GM18951 (cell line): ENCODE measurements around the gene DAZL.

ENCODE experiments used
- POLR2A ChIP-seq: IDR thresholded peaks from 4 replicates; pipeline ENCODE4 v1.6.1; 2011; ENCODE audit warnings: mild to moderate bottlenecking; ENCODE audit not compliant: insufficient read length, insufficient read depth; ENCODE audit errors: extremely low read depth
- in situ Hi-C: fragments of 300-500 bp; cut with MboI; formaldehyde crosslinking; loops from one replicate; pipeline ENCODE4 v1.12.0; 2022; ENCODE audit warnings: low sequenced_read_pairs, mixed read lengths, inconsistent platforms; ENCODE audit not compliant: unreplicated experiment

DAZL gene

DNA sequence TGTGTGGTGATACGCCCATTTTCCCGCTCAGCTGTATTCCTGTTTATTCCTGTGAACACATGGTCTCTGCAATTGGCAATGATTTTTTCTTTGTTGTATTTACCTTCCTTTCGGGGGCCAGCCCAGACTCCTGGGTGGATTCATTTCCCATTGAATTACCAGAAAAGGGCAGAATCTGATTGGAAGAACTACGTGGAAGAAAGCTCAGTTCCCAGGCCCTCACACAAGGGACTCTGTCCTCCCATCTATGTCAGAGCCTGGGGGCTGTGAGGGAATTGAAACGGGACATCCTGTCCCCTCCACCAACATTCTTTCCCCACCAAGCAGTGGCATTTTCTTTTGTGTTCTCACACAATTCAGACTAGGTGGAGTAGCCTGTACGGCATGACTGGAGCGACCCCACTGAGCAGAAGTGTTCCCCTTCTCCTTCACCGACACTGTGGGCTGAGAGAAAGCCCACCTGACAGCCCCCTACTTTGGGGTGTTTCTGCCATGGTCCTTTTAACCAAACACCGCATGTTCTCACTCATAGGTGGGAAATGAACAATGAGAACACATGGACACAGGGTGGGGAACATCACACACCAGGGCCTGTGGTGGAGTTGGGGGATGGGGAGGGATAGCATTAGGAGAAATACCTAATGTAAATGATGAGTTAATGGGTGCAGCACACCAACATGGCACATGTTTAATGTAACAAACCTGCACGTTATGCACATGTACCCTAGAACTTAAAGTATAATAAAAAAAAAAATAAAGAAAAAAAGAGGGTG lies 59.6 kb downstream of the DAZL start:
- TF ChIP-seq POLR2A, result no peak
- in situ Hi-C loops, result no loop called here

DNA sequence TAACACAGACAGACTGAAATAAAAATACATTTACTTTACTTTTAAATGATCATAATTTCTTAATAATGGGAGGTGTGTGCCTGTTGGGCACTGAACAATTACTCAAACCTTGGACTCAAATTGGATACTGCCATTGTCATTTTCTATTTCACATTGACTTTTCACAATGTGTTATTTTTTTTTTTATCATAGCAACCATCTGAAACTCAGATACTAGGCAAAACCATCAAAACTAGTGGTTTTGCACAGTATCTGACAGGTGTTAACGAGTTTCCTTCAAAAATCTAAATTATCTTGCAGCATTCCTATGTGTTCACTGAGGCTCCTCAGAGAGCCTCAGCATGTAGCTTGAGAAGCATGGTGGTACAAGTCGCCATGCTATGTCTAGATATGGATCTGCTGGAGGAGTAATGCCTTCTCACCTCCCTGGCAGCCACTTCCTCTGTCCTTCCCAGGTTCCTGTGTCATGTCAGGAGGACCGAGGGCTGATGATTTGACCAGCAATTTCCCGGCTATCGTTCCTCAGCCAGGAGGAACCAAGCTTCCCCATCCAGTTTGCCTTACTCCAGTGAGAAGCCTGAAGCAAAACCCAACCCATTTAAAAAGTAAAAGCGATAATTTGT lies 61.9 kb downstream of the DAZL start:
- in situ Hi-C loops, result no loop called here
- no peak for TF ChIP-seq POLR2A

DNA sequence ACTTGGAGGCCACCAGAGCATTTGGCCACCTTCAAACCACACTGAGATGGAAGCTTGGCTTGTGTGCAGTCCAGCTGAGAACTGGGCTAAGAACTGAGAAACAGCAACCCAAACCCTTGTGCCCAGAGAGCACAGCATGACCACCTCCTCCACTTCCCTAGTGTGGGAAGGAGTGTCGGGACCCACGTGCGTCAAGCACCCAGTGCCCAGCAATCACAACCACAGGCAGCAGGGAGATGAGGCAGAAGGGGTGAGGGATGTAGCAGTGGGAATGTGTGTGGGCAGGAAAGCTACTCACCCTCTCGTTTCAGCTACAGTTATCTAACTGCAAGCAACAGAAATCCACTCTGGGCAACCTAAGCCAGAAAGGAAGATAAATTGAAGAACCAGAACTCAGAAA lies 66.7 kb downstream of the DAZL start:
- in situ Hi-C loops, result no loop called here
- TF ChIP-seq POLR2A, result no peak

DNA sequence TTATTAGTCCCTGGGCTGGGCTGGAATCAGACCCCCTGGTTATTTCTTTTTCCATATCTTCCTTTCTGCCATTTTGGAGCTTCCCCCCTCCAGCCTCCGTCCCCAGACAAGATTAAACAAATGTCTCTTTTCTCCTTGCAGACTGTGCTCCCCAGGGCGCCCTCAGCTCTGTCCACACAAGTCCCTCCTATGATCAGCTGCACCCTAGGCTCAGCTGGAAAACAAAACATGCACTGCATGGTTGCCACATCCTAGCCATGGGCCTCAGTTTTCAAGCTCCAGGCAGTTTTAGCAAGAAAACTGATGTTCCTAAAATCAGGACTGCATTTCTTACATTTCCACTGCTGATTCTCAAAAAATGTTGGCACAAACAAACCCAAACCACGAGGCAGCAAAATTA lies 68.2 kb downstream of the DAZL start:
- TF ChIP-seq POLR2A, result no peak
- in situ Hi-C loops, result no loop called here
